Activated CD8-positive, alpha-beta T cell treated with anti-CD3 and anti-CD28 coated beads for 36 hours (primary cell): ENCODE measurements around the gene OR10AD1. TPM values are rescaled to one million over a fixed set of nuclear protein-coding genes. Genes with fewer than 3 reads are reported as not detected.
A peak's percentile ranks its signal among the peaks of the same experiment; 100 is the strongest.

Source experiments
- ATAC-seq: fragments of 200-7000 bp; cut with Tn5 transposase; one replicate; pipeline ENCODE4 v1.10.0; 2021; ENCODE audit warnings: mild to moderate bottlenecking, moderate library complexity
- CTCF ChIA-PET: fragments of 350-600 bp; sonication (Branson Sonifier 250); formaldehyde crosslinking; loops from one replicate; lab custom pipeline; 2021; ENCODE audit warnings: antibody characterized with exemption; lab: Charles Lee
- POLR2A ChIA-PET: fragments of 350-600 bp; sonication (Branson Sonifier 250); formaldehyde crosslinking; loops from one replicate; lab custom pipeline; 2021; ENCODE audit warnings: antibody characterized with exemption; lab: Charles Lee
- DNase-seq: peaks from one replicate; pipeline ENCODE4 v3.0.0-alpha.2; 2020
- H3K27ac Mint-ChIP-seq: one replicate; pipeline ENCODE4 v1.8.0; 2021; ENCODE audit warnings: mild to moderate bottlenecking, mixed read lengths
- H3K27me3 Mint-ChIP-seq: one replicate; pipeline ENCODE4 v1.8.0; 2021; ENCODE audit warnings: mixed read lengths
- H3K36me3 Mint-ChIP-seq: one replicate; pipeline ENCODE4 v1.8.0; 2021; ENCODE audit warnings: low read depth, mixed read lengths
- H3K4me1 Mint-ChIP-seq: one replicate; pipeline ENCODE4 v1.8.0; 2021; ENCODE audit warnings: low read depth, mixed read lengths
- H3K4me3 Mint-ChIP-seq: one replicate; pipeline ENCODE4 v1.8.0; 2021; ENCODE audit warnings: mild to moderate bottlenecking, moderate library complexity, mixed read lengths
- H3K9me3 Mint-ChIP-seq: one replicate; pipeline ENCODE4 v1.8.0; 2021; ENCODE audit warnings: mixed read lengths
- intact Hi-C: fragments of 100-400 bp; cut with micrococcal nuclease; formaldehyde crosslinking; loops from one replicate; pipeline ENCODE4 v1.10.0; 2022
- total RNA-seq, 2 experiments: library from RNA; stranded (reverse); gene quantifications; one replicate each; pipeline ENCODE4 v1.2.3, GENCODE V29; 2021
- TF ChIP-seq, protein P1 (sequence below): fragments of 200-600 bp; IDR thresholded peaks from one replicate; pipeline ENCODE4 v1.8.0; 2022; ENCODE audit warnings: antibody characterized with exemption, mild to moderate bottlenecking

Gene OR10AD1
- total RNA-seq, 2 experiments from 2014 or later = not detected

DNA sequence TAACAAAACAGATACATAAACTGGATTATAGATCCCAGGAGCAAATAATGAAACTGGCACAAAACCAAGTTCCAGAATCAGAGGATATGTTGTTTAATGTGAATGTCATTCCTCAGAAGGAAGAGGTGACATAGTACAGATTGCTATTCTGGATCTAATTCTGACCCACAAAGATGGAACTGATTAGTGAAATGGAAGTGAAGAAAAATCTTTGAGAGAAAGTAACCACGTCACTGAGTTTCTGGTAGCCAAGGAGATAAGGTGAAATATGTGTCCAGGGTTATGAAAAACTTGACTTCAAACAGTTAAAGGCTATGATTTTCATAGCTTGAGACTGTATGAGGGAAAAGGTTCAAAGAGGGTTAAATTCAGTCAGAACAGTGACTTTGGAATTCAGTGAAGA is 8.3 kb downstream of the OR10AD1 start:
- H3K4me3 Mint-ChIP-seq = no peak overlapping the region
- ChIA-PET CTCF (interaction anchor here (1.2 kb wide), 1 partner anchor 9 kb away, joined by 3 read pairs; no protein-coding TSS in a partner anchor), POLR2A (interaction anchor here (0.6 kb wide), 1 partner anchor 326 kb away, joined by 3 read pairs; no protein-coding TSS in a partner anchor)
- ATAC-seq (no peak), DNase-seq (no peak)
- H3K4me1 Mint-ChIP-seq = peaks cover 4% of the 10 kb centered on the region
- TF ChIP-seq, protein P1, sequence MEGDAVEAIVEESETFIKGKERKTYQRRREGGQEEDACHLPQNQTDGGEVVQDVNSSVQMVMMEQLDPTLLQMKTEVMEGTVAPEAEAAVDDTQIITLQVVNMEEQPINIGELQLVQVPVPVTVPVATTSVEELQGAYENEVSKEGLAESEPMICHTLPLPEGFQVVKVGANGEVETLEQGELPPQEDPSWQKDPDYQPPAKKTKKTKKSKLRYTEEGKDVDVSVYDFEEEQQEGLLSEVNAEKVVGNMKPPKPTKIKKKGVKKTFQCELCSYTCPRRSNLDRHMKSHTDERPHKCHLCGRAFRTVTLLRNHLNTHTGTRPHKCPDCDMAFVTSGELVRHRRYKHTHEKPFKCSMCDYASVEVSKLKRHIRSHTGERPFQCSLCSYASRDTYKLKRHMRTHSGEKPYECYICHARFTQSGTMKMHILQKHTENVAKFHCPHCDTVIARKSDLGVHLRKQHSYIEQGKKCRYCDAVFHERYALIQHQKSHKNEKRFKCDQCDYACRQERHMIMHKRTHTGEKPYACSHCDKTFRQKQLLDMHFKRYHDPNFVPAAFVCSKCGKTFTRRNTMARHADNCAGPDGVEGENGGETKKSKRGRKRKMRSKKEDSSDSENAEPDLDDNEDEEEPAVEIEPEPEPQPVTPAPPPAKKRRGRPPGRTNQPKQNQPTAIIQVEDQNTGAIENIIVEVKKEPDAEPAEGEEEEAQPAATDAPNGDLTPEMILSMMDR = no peak
- H3K27ac Mint-ChIP-seq = no peak overlapping the region
- H3K9me3 Mint-ChIP-seq = no peaks in the 10 kb centered on the region
- peaks cover 6% of the 10 kb centered on the region for H3K27me3 Mint-ChIP-seq
- H3K36me3 Mint-ChIP-seq = peaks cover 4% of the 10 kb centered on the region
- intact Hi-C loops = no loop called here

DNA sequence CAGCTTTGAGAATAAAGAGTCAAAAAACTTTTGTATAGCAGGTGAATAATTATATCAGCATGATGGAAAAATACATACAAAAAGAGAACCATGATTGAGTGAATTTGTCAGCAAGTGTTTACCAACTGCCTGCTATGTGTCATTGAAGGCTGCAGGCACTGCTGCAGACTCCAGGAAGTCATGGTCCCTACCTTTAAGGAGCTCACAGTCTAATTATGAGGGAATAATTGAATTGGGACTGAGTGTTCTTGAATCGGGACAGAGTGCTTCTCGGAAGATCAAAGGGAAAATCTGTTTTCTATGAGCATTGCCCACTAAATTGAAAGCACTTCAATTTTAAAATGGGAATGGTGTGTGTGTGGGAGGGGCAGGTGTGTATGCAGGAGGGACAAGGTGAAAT is 9.5 kb downstream of the OR10AD1 start:
- DNase-seq = no peak
- peaks cover 6% of the 10 kb centered on the region for H3K27me3 Mint-ChIP-seq
- intact Hi-C loops = no loop called here
- H3K27ac Mint-ChIP-seq = no peak overlapping the region
- ChIA-PET POLR2A (interaction anchor here (0.7 kb wide), 1 partner anchor 371 kb away, joined by 3 read pairs; no protein-coding TSS in a partner anchor), CTCF (interaction anchor here (0.9 to 1.4 kb wide), 4 partner anchors 11 to 425 kb away, joined by 3 to 4 read pairs (median 3); partner anchors contain the start of gene CCDC184)
- H3K9me3 Mint-ChIP-seq = no peaks in the 10 kb centered on the region
- ATAC-seq = no peak
- H3K4me1 Mint-ChIP-seq = peaks cover 2% of the 10 kb centered on the region
- H3K36me3 Mint-ChIP-seq = no peaks in the 10 kb centered on the region
- no peak overlapping the region for H3K4me3 Mint-ChIP-seq
- TF ChIP-seq, protein P1 = no peak

DNA sequence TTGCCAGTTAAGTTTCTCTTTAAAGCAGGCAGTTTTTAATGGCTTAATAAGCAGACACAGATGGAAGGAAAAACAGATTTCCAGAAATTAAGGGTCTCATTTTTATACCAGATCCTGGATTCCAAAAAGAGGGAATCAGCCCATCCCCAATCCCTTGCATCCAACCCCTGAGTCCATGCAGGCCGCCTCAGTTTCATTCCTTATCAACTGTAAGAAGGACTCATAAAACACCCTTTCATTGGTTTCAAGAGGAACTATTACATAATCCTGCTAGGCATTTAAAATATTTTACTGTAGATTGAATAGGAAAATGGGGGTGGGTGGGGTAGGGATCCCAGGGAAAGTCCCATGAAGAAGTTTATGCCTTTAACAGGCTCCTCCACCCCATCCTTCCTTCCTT is 10.2 kb downstream of the OR10AD1 start:
- TF ChIP-seq, protein P1 = no peak
- H3K36me3 Mint-ChIP-seq = no peaks in the 10 kb centered on the region
- DNase-seq (no peak), ATAC-seq (no peak)
- intact Hi-C loops = no loop called here
- H3K27me3 Mint-ChIP-seq = peaks cover 6% of the 10 kb centered on the region
- H3K4me3 Mint-ChIP-seq = no peak overlapping the region
- ChIA-PET CTCF (interaction anchor here (1.3 to 1.4 kb wide), 2 partner anchors 10 to 15 kb away, joined by 3 to 4 read pairs; partner anchors contain the start of gene CCDC184), POLR2A (no interaction called here)
- no peak overlapping the region for H3K27ac Mint-ChIP-seq
- peaks cover 2% of the 10 kb centered on the region for H3K4me1 Mint-ChIP-seq
- H3K9me3 Mint-ChIP-seq = no peaks in the 10 kb centered on the region

DNA sequence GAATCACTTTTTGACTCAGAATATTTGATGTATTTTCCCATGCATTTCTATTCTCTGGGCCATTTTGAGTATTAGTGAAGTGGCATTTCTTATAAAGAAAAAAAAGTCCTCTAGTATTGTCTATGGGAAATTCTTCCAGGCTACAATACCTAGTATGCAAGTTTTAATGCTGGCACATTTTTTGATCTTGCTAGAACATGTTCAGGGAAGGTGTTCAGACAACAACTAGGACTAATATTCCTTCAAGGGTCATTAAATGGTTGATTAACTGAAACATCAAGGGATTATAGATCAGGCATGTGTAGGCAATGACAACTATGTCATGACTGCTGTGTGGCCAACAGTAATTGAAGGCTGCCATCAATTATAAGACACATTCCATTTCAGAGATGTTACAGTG is 12.0 kb downstream of the OR10AD1 start:
- no peak for ATAC-seq
- POLR2A ChIA-PET = no interaction called here
- DNase-seq = no peak
- CTCF ChIA-PET = no interaction called here
- Mint-ChIP-seq H3K4me3 (no peak overlapping the region), H3K36me3 (no peaks in the 10 kb centered on the region), H3K9me3 (no peaks in the 10 kb centered on the region), H3K4me1 (peaks cover 3% of the 10 kb centered on the region), H3K27ac (no peak overlapping the region), H3K27me3 (peaks cover 10% of the 10 kb centered on the region)
- intact Hi-C loops = no loop called here
- TF ChIP-seq, protein P1 = no peak

DNA sequence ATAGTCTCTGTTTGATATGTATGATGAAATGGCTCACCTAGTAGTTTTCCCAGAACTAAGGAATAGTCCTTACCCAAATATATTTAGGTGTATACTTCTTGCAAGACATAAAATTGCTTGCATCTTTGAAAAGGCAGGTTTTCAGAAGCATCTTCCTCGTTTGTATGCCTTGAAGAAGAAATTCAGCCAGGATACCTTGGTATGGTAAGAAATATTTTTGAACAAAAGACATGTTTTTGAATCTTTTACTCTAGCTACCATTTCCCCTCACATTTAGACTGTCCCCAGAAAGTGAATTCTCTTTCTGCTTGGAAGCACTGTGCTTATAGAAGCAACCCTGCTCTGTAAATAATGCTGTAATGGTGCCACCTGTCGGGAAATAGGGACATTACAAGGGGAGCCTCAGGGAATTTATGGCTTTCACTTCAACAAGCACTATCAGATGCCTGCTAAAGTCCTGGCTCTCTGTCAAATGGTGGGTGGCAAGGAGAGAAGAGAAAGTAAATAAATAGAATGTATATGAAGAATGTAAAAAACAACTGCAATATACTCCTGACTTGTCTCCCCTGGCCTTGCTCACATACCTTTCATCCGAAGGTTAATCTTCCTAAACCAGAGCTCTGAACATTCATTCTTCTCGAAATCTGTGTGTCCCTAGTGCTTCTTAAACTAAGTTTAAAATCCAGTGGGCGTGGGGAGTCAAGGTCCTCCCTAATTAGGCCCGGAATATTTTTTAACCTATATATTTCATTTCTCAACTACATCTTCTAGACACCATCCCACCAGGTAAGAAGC is 13.6 kb downstream of the OR10AD1 start:
- H3K27me3 Mint-ChIP-seq = peaks cover 23% of the 10 kb centered on the region
- POLR2A ChIA-PET = interaction anchor here (1.0 to 1.2 kb wide), 2 partner anchors 10 kb away, joined by 3 read pairs; no protein-coding TSS in a partner anchor
- no peak overlapping the region for H3K27ac Mint-ChIP-seq
- no peak overlapping the region for H3K4me3 Mint-ChIP-seq
- DNase-seq = peak; percentile 86
- H3K9me3 Mint-ChIP-seq = no peaks in the 10 kb centered on the region
- TF ChIP-seq, protein P1 = peak; percentile 91
- no peaks in the 10 kb centered on the region for H3K36me3 Mint-ChIP-seq
- peak; percentile 89 for ATAC-seq
- CTCF ChIA-PET = interaction anchor here (0.6 to 3.0 kb wide), 33 partner anchors 10 to 502 kb away, joined by 3 to 45 read pairs (median 4); partner anchors contain the start of genes ASB8, OR10AD1 and TMEM106C
- intact Hi-C loops = loop anchor here (10.0 kb wide), 1 partner anchor 425 kb away; no protein-coding TSS in a partner anchor
- H3K4me1 Mint-ChIP-seq = peaks cover 6% of the 10 kb centered on the region
